Activated CD8-positive, alpha-beta T cell treated with anti-CD3 and anti-CD28 coated beads for 36 hours (primary cell): ENCODE results near the gene PDIA2. TPM values are rescaled to one million over a fixed set of nuclear protein-coding genes. Genes with fewer than 3 reads are reported as not detected.
A peak's percentile ranks its signal among the peaks of the same experiment; 100 is the strongest.

Source experiments
- ATAC-seq: fragments of 200-7000 bp; cut with Tn5 transposase; one replicate; pipeline ENCODE4 v1.10.0; 2021; ENCODE audit warnings: mild to moderate bottlenecking, moderate library complexity
- CTCF ChIA-PET: fragments of 350-600 bp; sonication (Branson Sonifier 250); formaldehyde crosslinking; loops from one replicate; lab custom pipeline; 2021; ENCODE audit warnings: antibody characterized with exemption; lab: Charles Lee
- POLR2A ChIA-PET: fragments of 350-600 bp; sonication (Branson Sonifier 250); formaldehyde crosslinking; loops from one replicate; lab custom pipeline; 2021; ENCODE audit warnings: antibody characterized with exemption; lab: Charles Lee
- DNase-seq: peaks from one replicate; pipeline ENCODE4 v3.0.0-alpha.2; 2020
- H3K27ac Mint-ChIP-seq: one replicate; pipeline ENCODE4 v1.8.0; 2021; ENCODE audit warnings: mild to moderate bottlenecking, mixed read lengths
- H3K27me3 Mint-ChIP-seq: one replicate; pipeline ENCODE4 v1.8.0; 2021; ENCODE audit warnings: mixed read lengths
- H3K36me3 Mint-ChIP-seq: one replicate; pipeline ENCODE4 v1.8.0; 2021; ENCODE audit warnings: low read depth, mixed read lengths
- H3K4me1 Mint-ChIP-seq: one replicate; pipeline ENCODE4 v1.8.0; 2021; ENCODE audit warnings: low read depth, mixed read lengths
- H3K4me3 Mint-ChIP-seq: one replicate; pipeline ENCODE4 v1.8.0; 2021; ENCODE audit warnings: mild to moderate bottlenecking, moderate library complexity, mixed read lengths
- H3K9me3 Mint-ChIP-seq: one replicate; pipeline ENCODE4 v1.8.0; 2021; ENCODE audit warnings: mixed read lengths
- CTCF ChIP-seq: fragments of 200-600 bp; IDR thresholded peaks from one replicate; pipeline ENCODE4 v1.8.0; 2022; ENCODE audit warnings: antibody characterized with exemption, mild to moderate bottlenecking
- intact Hi-C: fragments of 100-400 bp; cut with micrococcal nuclease; formaldehyde crosslinking; loops from one replicate; pipeline ENCODE4 v1.10.0; 2022
- total RNA-seq, 2 experiments: library from RNA; stranded (reverse); gene quantifications; one replicate each; pipeline ENCODE4 v1.2.3, GENCODE V29; 2021

Gene PDIA2
- total RNA-seq, 2 experiments from 2014 or later: not detected

DNA sequence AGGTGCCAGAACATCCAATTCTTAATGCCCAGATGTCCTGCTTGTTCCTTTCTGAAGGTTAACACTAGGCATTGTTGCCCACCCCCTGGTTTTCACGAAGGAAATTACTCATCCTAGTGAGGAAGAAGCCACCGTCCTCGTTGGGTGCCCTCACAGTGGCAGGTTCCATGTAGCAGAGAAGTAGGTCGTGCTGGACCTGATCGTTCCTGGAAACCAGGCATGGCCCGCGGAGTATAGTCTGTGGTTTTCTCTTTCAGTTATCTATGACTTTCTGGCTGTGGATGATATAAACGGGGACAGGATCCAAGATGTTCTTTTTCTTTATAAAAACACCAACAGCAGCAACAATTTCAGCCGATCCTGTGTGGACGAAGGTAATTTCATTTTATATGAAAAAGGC, 23.7 kb upstream of the PDIA2 start:
- no peak for TF ChIP-seq CTCF
- no peaks in the 10 kb centered on the region for H3K9me3 Mint-ChIP-seq
- CTCF ChIA-PET: no interaction called here
- H3K36me3 Mint-ChIP-seq: peaks cover 4% of the 10 kb centered on the region
- intact Hi-C loops: no loop called here
- H3K4me1 Mint-ChIP-seq: peaks cover 4% of the 10 kb centered on the region
- H3K4me3 Mint-ChIP-seq: no peak overlapping the region
- POLR2A ChIA-PET: interaction anchor here (0.6 kb wide), 1 partner anchor 195 kb away, joined by 3 read pairs; no protein-coding TSS in a partner anchor
- ATAC-seq: no peak
- no peaks in the 10 kb centered on the region for H3K27me3 Mint-ChIP-seq
- DNase-seq: no peak
- peak overlapping the region; percentile 12 for H3K27ac Mint-ChIP-seq

- no peak for DNase-seq
- Mint-ChIP-seq H3K4me1 (peaks cover 4% of the 10 kb centered on the region), H3K4me3 (no peak overlapping the region), H3K36me3 (peaks cover 2% of the 10 kb centered on the region), H3K27ac (no peak overlapping the region), H3K9me3 (no peaks in the 10 kb centered on the region), H3K27me3 (no peaks in the 10 kb centered on the region)
- CTCF ChIA-PET: no interaction called here
- intact Hi-C loops: no loop called here
- no peak for TF ChIP-seq CTCF
- no peak for ATAC-seq
- POLR2A ChIA-PET: interaction anchor here (1.3 kb wide), 1 partner anchor 11 kb away, joined by 5 read pairs; no protein-coding TSS in a partner anchor
Measured at GRCh38 chr16:259814-260253, 23.1 kb upstream of the PDIA2 start.

GRCh38 chr16:260326-260725, 22.6 kb upstream of the PDIA2 start:
- CTCF ChIA-PET: no interaction called here
- no peaks in the 10 kb centered on the region for H3K27me3 Mint-ChIP-seq
- DNase-seq (no peak), ATAC-seq (no peak)
- POLR2A ChIA-PET: interaction anchor here (1.3 kb wide), 1 partner anchor 11 kb away, joined by 5 read pairs; no protein-coding TSS in a partner anchor
- H3K4me1 Mint-ChIP-seq: peaks cover 4% of the 10 kb centered on the region
- intact Hi-C loops: no loop called here
- no peak overlapping the region for H3K4me3 Mint-ChIP-seq
- H3K36me3 Mint-ChIP-seq: peaks cover 2% of the 10 kb centered on the region
- H3K9me3 Mint-ChIP-seq: no peaks in the 10 kb centered on the region
- no peak overlapping the region for H3K27ac Mint-ChIP-seq
- no peak for TF ChIP-seq CTCF

- TF ChIP-seq CTCF: no peak
- Mint-ChIP-seq H3K27me3 (no peaks in the 10 kb centered on the region), H3K9me3 (no peaks in the 10 kb centered on the region), H3K36me3 (peaks cover 2% of the 10 kb centered on the region), H3K4me1 (no peaks in the 10 kb centered on the region), H3K27ac (no peak overlapping the region), H3K4me3 (no peak overlapping the region)
- ATAC-seq (no peak), DNase-seq (no peak)
- CTCF ChIA-PET: no interaction called here
- POLR2A ChIA-PET: interaction anchor here (1.3 kb wide), 1 partner anchor 12 kb away, joined by 5 read pairs; no protein-coding TSS in a partner anchor
- intact Hi-C loops: no loop called here
Measured at GRCh38 chr16:261031-261691, 21.8 kb upstream of the PDIA2 start.

- H3K4me1 Mint-ChIP-seq: no peaks in the 10 kb centered on the region
- H3K36me3 Mint-ChIP-seq: peaks cover 2% of the 10 kb centered on the region
- TF ChIP-seq CTCF: no peak
- intact Hi-C loops: no loop called here
- H3K9me3 Mint-ChIP-seq: no peaks in the 10 kb centered on the region
- ChIA-PET CTCF (no interaction called here), POLR2A (no interaction called here)
- DNase-seq (no peak), ATAC-seq (no peak)
- H3K4me3 Mint-ChIP-seq: no peak overlapping the region
- no peaks in the 10 kb centered on the region for H3K27me3 Mint-ChIP-seq
- no peak overlapping the region for H3K27ac Mint-ChIP-seq
Measured at GRCh38 chr16:262121-262745, 20.7 kb upstream of the PDIA2 start.
